IMR-90 (cell line): ENCODE measurements around the gene SHROOM3. TPM values are rescaled to one million over a fixed set of nuclear protein-coding genes. Genes with fewer than 3 reads are reported as not detected.

Experiments
- ATAC-seq: fragments of 200-7000 bp; cut with Tn5 transposase; 2 replicates; pipeline ENCODE4 v1.9.1; 2020; ENCODE audit warnings: low read depth, mild to moderate bottlenecking, moderate library complexity
- BruUV-seq: library from RNA; stranded (reverse); fragments of 400-500 nt; replicated peaks from 2 replicates; lab custom pipeline; 2021; lab: Mats Ljungman, UMichigan
- CTCF ChIA-PET: fragments of 300-600 bp; formaldehyde crosslinking; extraction: SDS; loops from one replicate; lab custom pipeline; 2021; ENCODE audit warnings: antibody characterized with exemption; lab: Yijun Ruan, JAX
- POLR2A ChIA-PET: fragments of 300-600 bp; sonication (Branson Sonifier 250); formaldehyde crosslinking; loops from one replicate; lab custom pipeline; 2022; ENCODE audit warnings: antibody characterized with exemption; ENCODE audit not compliant: unreplicated experiment; lab: Charles Lee
- DNase-seq: peaks from one replicate; pipeline ENCODE4 v3.0.0; 2013
- H2AFZ ChIP-seq: replicated peaks from 2 replicates; pipeline ENCODE3; 2013; ENCODE audit warnings: low read length, mild to moderate bottlenecking; ENCODE audit not compliant: poor library complexity
- H2AK5ac ChIP-seq: 2 replicates; pipeline ENCODE4 v1.6.1; 2013; ENCODE audit warnings: low read depth, low read length, inconsistent platforms
- H2AK9ac ChIP-seq: replicated peaks from 2 replicates; pipeline ENCODE3; 2013; ENCODE audit warnings: mild to moderate bottlenecking, low read depth, low read length, moderate library complexity; ENCODE audit not compliant: poor library complexity
- H2BK120ac ChIP-seq: 2 replicates; pipeline ENCODE4 v1.6.1; 2013; ENCODE audit warnings: low read depth, low read length, inconsistent platforms
- H2BK15ac ChIP-seq: 3 replicates; pipeline ENCODE4 v1.6.1; 2013; ENCODE audit warnings: low read depth, low read length, inconsistent platforms
- H2BK20ac ChIP-seq: 2 replicates; pipeline ENCODE4 v1.6.1; 2013; ENCODE audit warnings: low read depth, mild to moderate bottlenecking, inconsistent platforms, low read length, moderate library complexity
- H2BK5ac ChIP-seq: 2 replicates; pipeline ENCODE4 v1.6.1; 2013; ENCODE audit warnings: mild to moderate bottlenecking, low read depth, low read length, inconsistent platforms; ENCODE audit not compliant: poor library complexity, severe bottlenecking
- H3K14ac ChIP-seq: replicated peaks from 2 replicates; pipeline ENCODE4 v1.6.1; 2013; ENCODE audit warnings: low read depth, low read length, inconsistent platforms
- H3K18ac ChIP-seq: 2 replicates; pipeline ENCODE4 v1.6.1; 2013; ENCODE audit warnings: low read depth, low read length, control low read depth
- H3K23ac ChIP-seq: 2 replicates; pipeline ENCODE4 v1.6.1; 2013; ENCODE audit warnings: low read depth, low read length, inconsistent platforms
- H3K27ac ChIP-seq: 2 replicates; pipeline ENCODE4 v1.5.1; 2013; ENCODE audit warnings: mild to moderate bottlenecking, control low read depth, low read length; ENCODE audit not compliant: insufficient read depth
- H3K27me3 ChIP-seq: 2 replicates; pipeline ENCODE4 v1.6.1; 2013; ENCODE audit warnings: low read length; ENCODE audit not compliant: control insufficient read depth, insufficient read depth
- H3K36me3 ChIP-seq: 2 replicates; pipeline ENCODE4 v1.6.1; 2013; ENCODE audit warnings: low read length, mixed read lengths; ENCODE audit not compliant: control insufficient read depth, insufficient read depth
- H3K4ac ChIP-seq: 2 replicates; pipeline ENCODE4 v1.6.1; 2013; ENCODE audit warnings: low read depth, low read length, inconsistent platforms
- H3K4me1 ChIP-seq: 2 replicates; pipeline ENCODE4 v1.6.1; 2013; ENCODE audit warnings: low read length, mixed read lengths; ENCODE audit not compliant: control insufficient read depth, insufficient read depth
- H3K4me2 ChIP-seq: 2 replicates; pipeline ENCODE4 v1.6.1; 2013; ENCODE audit warnings: low read depth, mild to moderate bottlenecking, control low read depth, low read length, moderate library complexity
- H3K4me3 ChIP-seq: 2 replicates; pipeline ENCODE4 v1.5.1; 2013; ENCODE audit warnings: low read depth, mild to moderate bottlenecking, control low read depth, low read length, moderate library complexity; ENCODE audit not compliant: insufficient read depth
- H3K56ac ChIP-seq: 2 replicates; pipeline ENCODE4 v1.6.1; 2013; ENCODE audit warnings: low read length, inconsistent platforms; ENCODE audit not compliant: insufficient read depth; ENCODE audit errors: extremely low read depth
- H3K79me1 ChIP-seq, 2 experiments: 2 replicates each; pipeline ENCODE4 v1.6.1; 2013; ENCODE audit warnings: low read length in 2 of 2, inconsistent platforms in 1 of 2, low read depth in 1 of 2
- H3K9ac ChIP-seq: 2 replicates; pipeline ENCODE4 v1.6.1; 2013; ENCODE audit warnings: low read depth, low read length, control low read depth
- H3K9me1 ChIP-seq: 2 replicates; pipeline ENCODE4 v1.6.1; 2013; ENCODE audit warnings: low read length, inconsistent platforms; ENCODE audit not compliant: insufficient read depth
- H3K9me3 ChIP-seq: 2 replicates; pipeline ENCODE4 v1.6.1; 2013; ENCODE audit warnings: low read length; ENCODE audit not compliant: control insufficient read depth, insufficient read depth
- H4K20me1 ChIP-seq: 2 replicates; pipeline ENCODE4 v1.6.1; 2013; ENCODE audit warnings: low read length, inconsistent platforms; ENCODE audit not compliant: insufficient read depth
- H4K5ac ChIP-seq: 2 replicates; pipeline ENCODE4 v1.6.1; 2013; ENCODE audit warnings: mild to moderate bottlenecking, low read depth, low read length, control low read depth
- H4K8ac ChIP-seq, 2 experiments: 2 replicates each; pipeline ENCODE4 v1.6.1; 2013; ENCODE audit warnings: low read depth in 2 of 2, low read length in 2 of 2, control low read depth in 1 of 2, inconsistent platforms in 1 of 2
- H4K91ac ChIP-seq: 2 replicates; pipeline ENCODE4 v1.6.1; 2013; ENCODE audit warnings: low read depth, low read length, inconsistent platforms; ENCODE audit not compliant: insufficient read depth
- BHLHE40 ChIP-seq: fragments of 150-350 bp; IDR thresholded peaks from 2 replicates; pipeline ENCODE4 v1.6.1; 2016; ENCODE audit warnings: mild to moderate bottlenecking, low read depth, low read length
- CEBPB ChIP-seq: IDR thresholded peaks from 2 replicates; pipeline ENCODE4 v1.6.1; 2012; ENCODE audit warnings: low read depth, low read length, improper control_type of control experiment
- FOS ChIP-seq: fragments of 150-350 bp; IDR thresholded peaks from 2 replicates; pipeline ENCODE4 v1.6.1; 2016; ENCODE audit warnings: low read depth, low read length
- MAFK ChIP-seq: IDR thresholded peaks from 2 replicates; pipeline ENCODE4 v1.6.1; 2012; ENCODE audit warnings: low read depth, low read length, improper control_type of control experiment
- MAZ ChIP-seq: IDR thresholded peaks from 2 replicates; pipeline ENCODE4 v1.6.1; 2012; ENCODE audit warnings: low read depth, mild to moderate bottlenecking, low read length, improper control_type of control experiment, moderate library complexity, borderline replicate concordance
- MXI1 ChIP-seq: IDR thresholded peaks from 2 replicates; pipeline ENCODE4 v1.6.1; 2012; ENCODE audit warnings: low read depth, mild to moderate bottlenecking, low read length, moderate library complexity, borderline replicate concordance
- RAD21 ChIP-seq: IDR thresholded peaks from 2 replicates; pipeline ENCODE4 v1.6.1; 2012; ENCODE audit warnings: low read length, improper control_type of control experiment
- RFX5 ChIP-seq: IDR thresholded peaks from 2 replicates; pipeline ENCODE4 v1.8.0; 2012; ENCODE audit warnings: low read depth, mild to moderate bottlenecking, low read length, moderate library complexity
- SMC3 ChIP-seq: fragments of 150-350 bp; IDR thresholded peaks from 2 replicates; pipeline ENCODE4 v1.6.1; 2016; ENCODE audit warnings: low read depth, mild to moderate bottlenecking, antibody characterized with exemption, low read length, moderate library complexity
- WGBS, 2 experiments: methylation state at CpG; one replicate each; pipeline versions ENCODE4 v1.1.5 to v1.1.7; 2013; ENCODE audit warnings: missing lambda C conversion rate in 2 of 2; ENCODE audit not compliant: insufficient read length in 1 of 2; ENCODE audit errors: extremely low coverage in 2 of 2; 5-methylcytosine and 5-hydroxymethylcytosine counted together
- dilution Hi-C: fragments of 300-500 bp; cut with HindIII; formaldehyde crosslinking; loops from one replicate; pipeline ENCODE4 v1.14.3; 2018; ENCODE audit warnings: low sequenced_read_pairs; ENCODE audit not compliant: unreplicated experiment
- in situ Hi-C: fragments of 300-500 bp; cut with MboI; formaldehyde crosslinking; loops from 3 replicates; pipeline ENCODE4 v1.14.3; 2019; ENCODE audit warnings: low sequenced_read_pairs, inconsistent platforms, mixed read lengths
- intact Hi-C: fragments of 100-400 bp; cut with micrococcal nuclease; formaldehyde crosslinking; loops from 2 replicates; pipeline ENCODE4 v1.10.0; 2022
- polyA plus RNA-seq, 3 experiments: library from polyadenylated mRNA; depleted of rRNA; stranded (reverse); fragments of >200 nt; gene quantifications; 2 replicates each; pipeline ENCODE4 v1.2.3, GENCODE V29; 2012; ENCODE audit warnings: low replicate concordance in 1 of 3
- total RNA-seq: library from RNA; depleted of rRNA; stranded (reverse); fragments of >200 nt; gene quantifications from 2 replicates; pipeline ENCODE4 v1.2.3, GENCODE V29; 2012
- TF ChIP-seq, protein P1 (sequence below): fragments of 150-350 bp; IDR thresholded peaks from 2 replicates; pipeline ENCODE4 v1.6.1; 2016; ENCODE audit warnings: low read depth, mild to moderate bottlenecking, low read length, moderate library complexity, borderline replicate concordance
- TF ChIP-seq, protein P2 (sequence below): conservative IDR thresholded peaks from 2 replicates; pipeline ENCODE4 v1.5.1; 2012; ENCODE audit warnings: mild to moderate bottlenecking, low read depth, low read length, improper control_type of control experiment
- TF ChIP-seq, protein P3 (sequence below): fragments of 150-350 bp; IDR thresholded peaks from 2 replicates; pipeline ENCODE4 v1.6.1; 2017; ENCODE audit warnings: mild to moderate bottlenecking, antibody characterized with exemption, low read length, low read depth

Gene SHROOM3
- total and polyA plus RNA-seq, 2 of the 4 experiments (the other 2 are of a cell fraction) = 10.8 to 19.5 TPM

DNA sequence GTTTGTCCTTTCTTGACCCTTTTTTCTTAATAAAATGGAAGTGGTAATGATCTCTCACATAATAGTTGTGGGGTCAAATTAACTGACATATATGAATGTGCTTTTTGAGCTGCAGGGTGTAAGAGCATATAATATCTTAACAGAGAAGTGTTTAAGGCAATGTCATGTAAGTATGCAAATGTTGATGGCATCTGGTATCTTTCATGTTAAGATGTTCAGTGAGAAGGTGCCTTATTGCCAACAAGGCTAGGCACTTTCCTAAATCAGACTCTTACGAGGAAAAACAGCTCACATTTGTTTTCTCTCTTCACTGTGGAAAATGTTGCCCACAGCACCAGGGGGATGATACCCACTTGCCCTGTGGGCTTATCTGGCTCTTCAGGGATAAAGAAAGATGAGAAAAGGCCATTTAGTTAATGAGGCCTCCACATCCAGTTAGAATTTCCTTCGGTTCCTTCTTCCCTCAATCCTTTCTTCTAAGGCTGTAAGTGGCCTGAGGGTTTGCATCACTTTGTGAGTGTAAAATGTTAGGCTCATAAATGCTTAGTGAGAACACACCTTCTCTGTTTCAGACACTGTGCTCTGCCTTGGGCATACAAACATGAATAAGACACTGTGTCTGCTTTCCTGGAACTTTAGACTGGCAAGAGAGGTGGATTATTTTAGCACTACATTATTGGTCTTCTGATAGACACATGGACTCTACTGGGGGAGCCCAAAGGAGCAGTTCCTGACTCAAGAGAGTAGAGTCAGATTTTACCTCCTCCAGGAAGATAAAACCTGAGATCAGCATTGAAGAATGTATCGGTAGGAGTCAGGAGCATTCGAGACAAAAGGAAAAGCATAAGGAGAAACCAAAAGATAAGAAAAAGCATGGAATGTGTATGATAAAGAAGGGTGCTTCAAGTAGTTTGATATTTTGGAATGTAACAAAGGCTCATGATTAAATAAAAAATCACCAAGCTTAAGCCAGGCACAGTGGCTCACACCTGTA is 327.4 kb downstream of the SHROOM3 start:
- BruUV-seq = no TSS peak
- CTCF ChIA-PET = no interaction called here
- TF ChIP-seq RFX5 (no peak), CEBPB (no peak), MAZ (no peak), SMC3 (no peak), RAD21 (no peak), FOS (no peak), MXI1 (no peak), MAFK (no peak), BHLHE40 (no peak)
- TF ChIP-seq, protein P1, sequence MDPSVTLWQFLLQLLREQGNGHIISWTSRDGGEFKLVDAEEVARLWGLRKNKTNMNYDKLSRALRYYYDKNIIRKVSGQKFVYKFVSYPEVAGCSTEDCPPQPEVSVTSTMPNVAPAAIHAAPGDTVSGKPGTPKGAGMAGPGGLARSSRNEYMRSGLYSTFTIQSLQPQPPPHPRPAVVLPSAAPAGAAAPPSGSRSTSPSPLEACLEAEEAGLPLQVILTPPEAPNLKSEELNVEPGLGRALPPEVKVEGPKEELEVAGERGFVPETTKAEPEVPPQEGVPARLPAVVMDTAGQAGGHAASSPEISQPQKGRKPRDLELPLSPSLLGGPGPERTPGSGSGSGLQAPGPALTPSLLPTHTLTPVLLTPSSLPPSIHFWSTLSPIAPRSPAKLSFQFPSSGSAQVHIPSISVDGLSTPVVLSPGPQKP = no peak
- TF ChIP-seq, protein P2, sequence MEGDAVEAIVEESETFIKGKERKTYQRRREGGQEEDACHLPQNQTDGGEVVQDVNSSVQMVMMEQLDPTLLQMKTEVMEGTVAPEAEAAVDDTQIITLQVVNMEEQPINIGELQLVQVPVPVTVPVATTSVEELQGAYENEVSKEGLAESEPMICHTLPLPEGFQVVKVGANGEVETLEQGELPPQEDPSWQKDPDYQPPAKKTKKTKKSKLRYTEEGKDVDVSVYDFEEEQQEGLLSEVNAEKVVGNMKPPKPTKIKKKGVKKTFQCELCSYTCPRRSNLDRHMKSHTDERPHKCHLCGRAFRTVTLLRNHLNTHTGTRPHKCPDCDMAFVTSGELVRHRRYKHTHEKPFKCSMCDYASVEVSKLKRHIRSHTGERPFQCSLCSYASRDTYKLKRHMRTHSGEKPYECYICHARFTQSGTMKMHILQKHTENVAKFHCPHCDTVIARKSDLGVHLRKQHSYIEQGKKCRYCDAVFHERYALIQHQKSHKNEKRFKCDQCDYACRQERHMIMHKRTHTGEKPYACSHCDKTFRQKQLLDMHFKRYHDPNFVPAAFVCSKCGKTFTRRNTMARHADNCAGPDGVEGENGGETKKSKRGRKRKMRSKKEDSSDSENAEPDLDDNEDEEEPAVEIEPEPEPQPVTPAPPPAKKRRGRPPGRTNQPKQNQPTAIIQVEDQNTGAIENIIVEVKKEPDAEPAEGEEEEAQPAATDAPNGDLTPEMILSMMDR = no peak
- TF ChIP-seq, protein P3, sequence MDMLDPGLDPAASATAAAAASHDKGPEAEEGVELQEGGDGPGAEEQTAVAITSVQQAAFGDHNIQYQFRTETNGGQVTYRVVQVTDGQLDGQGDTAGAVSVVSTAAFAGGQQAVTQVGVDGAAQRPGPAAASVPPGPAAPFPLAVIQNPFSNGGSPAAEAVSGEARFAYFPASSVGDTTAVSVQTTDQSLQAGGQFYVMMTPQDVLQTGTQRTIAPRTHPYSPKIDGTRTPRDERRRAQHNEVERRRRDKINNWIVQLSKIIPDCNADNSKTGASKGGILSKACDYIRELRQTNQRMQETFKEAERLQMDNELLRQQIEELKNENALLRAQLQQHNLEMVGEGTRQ = no peak

More for the DNA sequence above, 327.4 kb downstream of the SHROOM3 start:
- Histone ChIP-seq H3K79me1 (peaks cover 53 to 84% of the 10 kb centered on the region in 2 experiments), H3K4ac (peak overlapping the region; percentile 10; the same call in 1 of the 2 replicates), H3K56ac (no peak overlapping the region), H3K9ac (no peak overlapping the region), H4K8ac (peak overlapping the region in 1 of 2 experiments; percentile 61; a peak in 3 of 4 replicates), H3K14ac (0 out of 2 replicates have a peak overlapping the region, but pooled peaks have one; percentile 46), H3K36me3 (peaks cover 21% of the 10 kb centered on the region), H4K91ac (peak overlapping the region; percentile 48), H2BK15ac (peak overlapping the region; percentile 66; the same call in 2 of the 3 replicates), H4K5ac (peak overlapping the region; percentile 3; the same call in 1 of the 2 replicates), H2BK20ac (peak overlapping the region; percentile 65; the same call in 1 of the 2 replicates), H3K9me1 (peaks cover 9% of the 10 kb centered on the region), H2BK120ac (peak overlapping the region; percentile 53), H2AFZ (no peak overlapping the region), H3K18ac (peak overlapping the region; percentile 63; the same call in 1 of the 2 replicates), H2AK9ac (no peak overlapping the region), H3K4me3 (no peak overlapping the region), H2BK5ac (peak overlapping the region; percentile 81), H2AK5ac (peak overlapping the region; percentile 56; the same call in 1 of the 2 replicates), H3K27ac (peak overlapping the region; percentile 21; the same call in 1 of the 2 replicates), H3K27me3 (no peaks in the 10 kb centered on the region), H3K23ac (peak overlapping the region; percentile 21; the same call in 1 of the 2 replicates), H3K9me3 (no peaks in the 10 kb centered on the region), H3K4me1 (peaks cover 27% of the 10 kb centered on the region), H3K4me2 (no peak overlapping the region), H4K20me1 (no peaks in the 10 kb centered on the region)
- dilution Hi-C loops (no loop called here), intact Hi-C loops (no loop called here), in situ Hi-C loops (loop anchor here (25.0 kb wide), 1 partner anchor 400 kb away; the partner anchor contains the start of gene CCNG2)
- WGBS, 2 experiments = no CpG with 5 or more reads among the region's 4 CpGs
- POLR2A ChIA-PET = interaction anchor here (1.0 kb wide), 1 partner anchor 9 kb away, joined by 4 read pairs; no protein-coding TSS in a partner anchor
- DNase-seq = no peak
- ATAC-seq = no peak
